ENCODE measurements around the gene PLEKHM1.
"Not testable (repeated sequence)": the region's sequence is repeated elsewhere in the genome, so short reads cannot be mapped to it uniquely, and the experiment has no call there.

PLEKHM1 gene

DNA sequence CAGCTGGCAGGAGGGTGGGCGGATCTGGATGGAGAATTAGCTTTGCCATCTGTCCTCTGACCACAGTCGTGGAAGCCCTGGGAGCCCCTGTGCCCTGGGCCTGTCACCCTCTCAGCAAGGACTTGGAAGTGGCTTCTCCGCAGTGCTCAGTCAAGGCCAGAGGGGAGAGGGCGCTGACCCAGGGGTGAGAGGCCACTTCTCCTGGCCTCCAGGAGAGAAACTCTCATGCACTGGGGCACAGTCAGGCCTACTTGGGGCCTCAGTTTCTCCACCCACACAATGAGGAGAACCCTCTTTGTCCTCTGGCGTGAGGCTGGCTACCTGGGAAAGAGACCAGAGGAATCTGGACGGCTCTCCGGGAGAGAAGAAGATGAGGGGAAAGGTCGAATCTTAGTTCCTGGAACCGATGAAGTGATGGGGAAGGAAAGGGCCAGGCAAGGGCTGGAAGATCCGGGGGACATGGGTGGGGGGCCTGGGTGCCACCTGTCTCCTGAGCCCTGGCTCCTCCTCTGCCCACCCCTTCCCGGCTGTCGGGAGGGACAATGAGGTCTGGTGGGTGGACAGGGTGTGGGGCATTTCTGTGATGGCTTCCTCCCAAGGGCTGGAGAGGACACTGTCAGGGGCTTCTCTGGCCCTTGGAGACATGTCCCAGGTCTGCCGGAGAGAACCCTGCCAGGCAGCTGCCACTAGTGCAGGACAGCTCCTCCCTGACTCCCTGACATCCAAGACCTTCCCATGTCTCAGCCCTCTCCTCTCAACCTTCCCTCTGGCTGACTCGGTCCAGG is 48.8 kb downstream of the PLEKHM1 start:
- no peak for DNase-seq (ENCODE audit: low spot score)

DNA sequence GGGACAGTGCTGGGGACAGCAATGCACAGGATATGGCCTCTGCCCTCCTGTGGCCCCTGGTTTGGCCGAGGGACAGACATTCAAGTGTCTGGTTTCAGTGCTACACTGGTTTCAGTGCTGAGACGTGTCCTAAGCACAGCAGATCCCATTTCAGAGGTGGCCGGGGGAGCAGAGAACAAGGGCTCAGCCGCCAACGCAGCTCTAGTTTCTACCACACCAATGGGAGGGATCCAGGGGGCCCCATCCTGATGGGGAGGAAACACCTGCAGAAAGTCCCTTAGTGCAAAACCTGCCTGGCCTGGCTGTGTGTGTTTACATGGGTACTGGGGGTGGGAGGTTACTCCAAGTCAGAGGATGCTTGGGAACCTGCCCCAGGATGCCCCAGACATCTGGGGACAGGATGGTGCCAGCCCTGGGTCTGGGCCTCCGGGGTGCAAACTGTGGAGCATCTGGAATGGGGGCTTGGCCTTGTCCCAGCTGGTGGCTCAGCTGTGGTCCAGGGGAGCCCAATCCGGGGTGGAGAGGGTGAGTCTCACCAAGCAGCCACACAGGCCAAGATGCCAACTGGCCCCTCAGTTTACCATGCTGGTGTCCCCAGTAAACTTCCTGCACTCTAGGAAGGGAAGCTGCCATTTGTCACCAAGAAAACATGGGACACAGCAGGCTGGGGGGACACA is 49.5 kb downstream of the PLEKHM1 start:
- not testable (repeated sequence) for DNase-seq (ENCODE audit: low spot score)

DNA sequence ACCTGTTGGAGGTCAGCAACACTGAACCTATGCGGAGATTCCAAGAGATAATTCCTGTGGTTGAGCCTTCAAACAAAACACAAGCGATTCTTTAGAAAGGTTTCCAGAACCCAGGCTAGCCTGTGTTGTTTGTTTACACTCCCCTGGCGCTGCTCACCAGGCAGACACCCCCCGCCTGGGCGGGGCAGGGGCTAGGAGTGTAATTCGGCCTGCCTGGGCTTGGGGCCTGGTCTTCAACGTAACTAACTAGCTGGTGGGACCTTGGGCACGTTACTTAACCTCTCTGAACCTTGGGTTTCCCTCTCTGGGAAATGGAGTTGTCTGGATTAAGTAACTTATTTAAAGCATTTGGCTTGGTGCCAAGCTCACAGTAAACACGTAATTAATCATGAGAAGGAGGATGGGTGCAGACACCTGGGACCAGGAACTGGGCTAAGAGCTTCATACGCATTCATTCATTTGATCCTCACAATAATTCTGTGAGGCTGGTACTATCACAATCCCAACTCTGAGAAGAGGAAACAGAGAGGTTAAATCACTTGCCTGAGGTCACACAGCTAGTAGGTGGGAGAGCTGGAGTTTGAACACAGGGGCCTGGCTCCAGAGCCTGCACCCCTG is 50.3 kb downstream of the PLEKHM1 start:
- DNase-seq (ENCODE audit: low spot score) = no peak

DNA sequence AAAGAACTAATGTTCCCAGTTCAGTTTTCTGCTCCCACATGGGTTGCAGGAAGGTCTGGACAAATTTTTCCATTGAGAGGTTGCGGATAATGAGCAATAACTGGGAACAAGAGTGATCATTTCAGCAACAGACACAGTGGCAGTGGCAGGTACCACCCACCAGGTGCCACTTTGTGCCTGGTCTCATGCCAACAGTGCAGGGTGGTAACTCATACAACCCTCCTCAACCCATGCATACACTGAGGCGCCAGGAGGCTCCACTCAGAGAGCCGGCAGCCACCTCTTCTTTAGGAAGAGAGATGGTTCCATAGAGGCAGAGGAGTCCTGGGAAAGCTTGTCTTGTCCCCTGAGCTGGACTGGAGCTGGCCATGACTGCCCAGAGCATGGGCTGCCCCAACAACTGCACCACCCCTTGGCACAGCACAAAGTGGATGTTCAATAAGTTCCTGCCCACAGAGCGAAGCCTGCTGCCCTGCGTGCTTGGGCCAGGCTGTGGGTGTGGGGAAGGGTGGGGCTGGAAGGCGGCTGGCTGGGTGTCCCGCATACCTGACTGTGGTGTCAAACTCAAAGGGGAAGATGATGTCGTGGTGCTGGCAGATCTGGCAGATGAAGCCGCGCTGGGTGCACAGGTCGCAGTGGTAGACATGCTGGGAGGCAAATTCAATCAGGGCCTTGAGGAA is 51.5 kb downstream of the PLEKHM1 start:
- no peak for DNase-seq (ENCODE audit: low spot score)

DNA sequence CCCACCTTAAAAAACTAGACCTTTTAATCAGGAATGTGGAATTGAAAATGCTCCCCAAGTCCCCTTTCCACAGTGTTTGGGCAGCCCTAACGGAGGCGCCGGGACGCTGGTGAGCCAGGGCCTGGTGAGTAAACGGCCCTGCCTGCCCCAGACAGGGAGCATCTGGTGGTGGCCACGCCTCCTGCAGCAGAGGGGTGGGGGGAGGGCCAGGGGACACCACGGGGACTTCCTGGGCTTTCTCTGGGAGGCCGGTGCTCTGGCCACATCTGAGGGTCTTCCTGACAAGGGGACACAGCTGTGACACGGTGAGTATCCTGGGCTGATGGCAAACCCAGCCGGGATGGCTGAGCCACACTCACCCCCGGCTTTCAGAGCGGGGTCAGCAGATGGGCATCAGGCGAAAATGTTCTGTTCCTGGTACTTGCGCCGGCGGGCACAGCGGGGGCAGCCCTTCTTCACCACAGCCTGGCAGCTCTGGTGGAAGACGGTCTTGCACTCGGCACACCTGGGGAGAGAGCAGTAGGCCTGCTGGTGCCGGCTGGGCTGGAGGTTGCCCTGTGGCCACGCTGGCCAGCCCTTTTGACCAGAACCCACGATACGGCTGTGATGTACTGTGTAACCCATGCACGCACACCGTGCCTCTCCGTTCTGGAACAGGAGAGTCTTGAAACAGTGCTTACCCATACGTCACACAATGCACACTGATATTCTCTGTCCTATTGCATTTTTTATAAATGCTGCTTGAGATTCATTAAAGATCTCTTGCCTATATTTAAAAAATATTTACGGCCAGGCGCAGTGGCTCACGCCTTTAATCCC is 52.8 kb downstream of the PLEKHM1 start:
- no peak for DNase-seq (ENCODE audit: low spot score)

DNA sequence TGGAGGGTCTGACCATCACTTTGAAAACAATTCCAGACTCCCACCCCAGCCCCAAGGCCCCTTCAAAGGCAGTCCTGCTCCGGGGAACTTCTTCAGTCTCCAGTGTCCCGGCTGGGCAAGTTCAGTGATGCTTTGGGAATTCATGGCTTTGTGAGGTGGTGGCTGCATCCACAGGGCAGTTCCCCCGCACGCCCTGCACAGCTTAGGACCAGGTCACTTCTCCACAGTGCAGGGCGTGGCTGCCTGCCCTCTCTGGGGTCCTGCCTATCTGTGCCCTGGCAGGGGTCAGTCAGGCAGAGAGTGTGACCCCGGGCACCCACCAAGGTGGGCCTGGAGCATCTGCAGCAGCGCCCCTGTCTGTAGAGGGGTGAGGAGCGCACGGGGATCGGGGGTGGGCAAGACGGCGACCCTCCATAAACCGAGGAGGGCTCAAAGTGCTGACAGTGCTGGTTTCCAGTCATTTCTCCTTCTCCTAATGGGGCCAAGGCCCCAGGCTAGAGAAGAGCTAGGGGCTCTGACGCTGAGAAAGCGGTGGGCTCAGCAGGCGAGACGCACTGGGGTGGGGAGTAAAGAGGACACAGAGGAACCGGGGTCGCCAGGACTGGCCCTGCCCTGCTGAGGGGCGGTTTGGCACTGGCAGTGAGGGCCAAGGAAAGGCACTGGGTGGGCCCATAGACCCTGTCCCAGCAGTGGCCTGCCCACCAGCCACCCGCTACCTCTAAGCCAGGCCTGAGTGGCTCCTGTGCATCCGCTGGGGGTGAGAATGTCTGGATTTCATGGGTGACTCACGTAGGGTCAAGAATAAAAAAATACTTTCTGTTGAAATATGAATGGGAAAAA is 53.7 kb downstream of the PLEKHM1 start:
- DNase-seq (ENCODE audit: low spot score) = no peak

DNA sequence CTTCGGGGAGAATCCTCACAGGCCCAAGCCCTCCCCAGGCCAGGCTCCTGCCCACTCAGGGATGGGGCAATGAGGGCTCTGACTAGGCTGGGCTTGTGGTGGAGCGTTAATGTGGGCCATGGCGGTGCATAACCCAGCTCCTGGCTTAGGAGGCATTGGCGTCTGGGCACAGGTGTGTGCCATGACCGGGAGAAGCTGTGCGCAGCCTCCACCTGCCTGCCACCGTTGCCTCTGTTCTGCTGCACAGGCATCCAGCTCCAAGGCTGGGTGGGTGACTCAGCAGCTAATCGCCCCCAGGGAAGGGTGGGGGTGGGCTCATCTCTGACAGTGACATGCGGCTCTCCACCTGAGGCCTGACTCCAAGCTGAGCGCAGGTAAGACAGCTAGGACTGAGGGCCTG is 54.4 kb downstream of the PLEKHM1 start:
- no peak for DNase-seq (ENCODE audit: low spot score)

DNA sequence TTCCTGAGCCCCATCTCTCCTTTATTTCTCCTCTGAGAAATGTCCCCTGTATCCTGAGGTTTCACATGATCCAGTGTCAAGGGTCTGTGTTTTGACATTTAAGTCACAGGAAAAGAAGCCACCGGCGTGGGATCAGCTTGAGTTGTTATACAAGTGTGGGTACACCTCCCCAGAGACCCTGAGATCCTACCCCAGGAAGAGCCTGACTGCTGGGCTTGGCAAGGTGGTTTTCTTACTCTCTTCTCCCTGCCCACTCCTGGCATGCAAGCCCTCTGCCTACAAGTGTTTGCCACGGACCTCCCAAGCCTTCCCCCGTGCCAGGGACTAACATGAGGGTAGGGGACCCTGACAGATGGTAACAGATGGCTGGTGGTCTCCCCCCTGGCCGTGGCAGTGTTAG is 55.0 kb downstream of the PLEKHM1 start:
- DNase-seq (ENCODE audit: low spot score) = no peak

DNA sequence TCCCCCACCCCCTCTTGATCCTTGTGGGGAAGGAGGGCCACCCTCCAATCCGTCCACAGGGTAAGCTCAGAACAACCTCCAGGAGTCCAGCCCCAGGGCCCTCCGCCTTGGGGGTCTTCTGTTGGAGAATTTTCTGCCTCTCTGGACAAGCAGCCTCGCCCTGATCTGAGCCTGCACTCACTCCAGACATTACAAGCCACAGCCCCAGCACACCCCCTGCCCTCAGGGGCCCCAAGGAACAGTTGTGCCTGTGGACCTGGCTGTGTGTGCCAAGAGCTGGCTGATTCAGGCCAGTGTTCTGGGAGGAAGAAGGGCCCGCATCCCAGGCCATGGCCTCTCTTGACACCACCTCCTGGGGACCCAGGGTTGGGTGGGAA is 57.4 kb downstream of the PLEKHM1 start:
- DNase-seq (ENCODE audit: low spot score) = no peak

DNA sequence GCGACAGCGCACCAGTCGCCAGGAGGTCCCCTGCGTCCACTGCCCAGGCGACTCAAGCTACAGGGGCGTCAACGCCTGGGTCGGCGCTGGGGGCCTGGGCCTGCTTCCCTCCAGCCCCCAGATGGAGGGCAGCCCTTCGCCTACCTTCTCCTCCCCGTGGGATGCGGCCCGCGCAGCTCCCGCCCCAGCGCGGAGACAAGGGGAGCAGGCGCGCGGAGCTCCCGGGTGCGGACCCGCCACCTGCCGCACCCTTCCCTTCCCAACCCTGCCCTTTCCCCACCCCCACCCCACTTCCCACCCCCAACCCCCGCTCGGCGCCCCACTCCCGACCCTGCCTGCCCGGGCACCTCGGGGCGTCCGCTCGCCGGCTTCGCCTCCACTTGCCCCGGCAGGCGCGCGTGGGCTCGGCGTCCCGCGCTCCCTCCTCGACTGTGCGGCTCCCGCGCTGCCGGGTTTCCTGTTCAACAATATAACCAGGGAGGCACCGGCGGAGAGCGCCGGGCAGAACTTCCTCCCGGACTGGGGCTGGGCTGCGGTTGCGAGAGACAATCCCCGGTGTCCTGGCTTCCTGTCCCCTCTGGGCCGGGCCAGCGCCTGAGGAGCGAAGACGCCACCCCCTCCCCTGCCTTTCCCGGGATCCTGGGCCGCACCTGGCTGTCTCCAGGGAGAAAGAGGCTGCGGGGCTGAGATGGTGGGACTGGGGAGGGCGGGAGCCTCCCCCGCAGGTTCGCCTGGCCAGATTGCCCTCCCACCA is 57.9 kb downstream of the PLEKHM1 start, which contains the start of gene ARHGAP27:
Gene ARHGAP27 (minus strand): TSS at position 466 of the 754 bp plus-strand sequence. CDS start 2,591 bp downstream, outside the sequence.
- DNase-seq (ENCODE audit: low spot score) = no peak

DNA sequence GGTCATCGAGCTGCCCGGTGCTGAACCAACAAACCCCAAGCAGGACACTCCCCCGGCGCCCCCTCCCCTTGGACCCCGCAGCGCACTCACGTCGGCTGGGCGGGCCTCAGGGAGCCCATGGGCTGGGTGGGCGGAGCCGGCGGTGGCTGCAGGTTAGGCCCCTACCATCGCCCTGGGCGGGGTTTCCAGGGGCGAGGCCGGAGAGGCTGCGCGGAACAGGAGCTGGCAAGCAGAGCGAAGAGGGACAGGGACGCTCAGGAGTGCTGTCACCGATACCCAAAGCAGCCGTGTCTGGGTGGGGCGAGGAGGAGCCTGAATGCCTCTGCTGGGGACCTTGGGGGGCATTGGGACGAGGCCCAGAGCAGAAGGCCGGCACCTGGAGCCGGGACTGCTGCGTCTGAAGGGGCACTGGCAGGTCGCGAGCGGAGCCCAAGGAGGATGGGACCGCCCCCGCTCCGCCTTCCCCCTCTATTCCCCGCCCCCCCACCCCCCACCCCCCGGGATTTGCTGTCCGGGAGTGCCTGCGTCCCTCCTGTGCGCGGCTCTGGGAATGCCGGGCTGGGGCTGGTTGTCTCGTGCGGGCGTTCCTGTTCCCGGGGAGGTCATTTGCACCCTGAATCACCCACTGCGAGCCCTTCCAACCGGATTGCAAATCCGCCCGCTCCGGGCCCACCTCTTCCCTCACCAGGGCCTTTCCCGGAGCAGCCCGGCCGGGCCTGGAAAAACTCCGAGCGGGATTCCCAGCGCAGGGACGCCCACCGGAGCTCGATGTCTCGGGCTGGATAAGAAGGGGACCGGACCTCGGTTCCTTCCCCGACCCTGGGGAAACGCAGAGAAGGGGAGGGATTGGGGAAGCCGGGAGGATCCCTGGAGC is 58.8 kb downstream of the PLEKHM1 start:
- peak; percentile 66 for DNase-seq (ENCODE audit: low spot score)

DNA sequence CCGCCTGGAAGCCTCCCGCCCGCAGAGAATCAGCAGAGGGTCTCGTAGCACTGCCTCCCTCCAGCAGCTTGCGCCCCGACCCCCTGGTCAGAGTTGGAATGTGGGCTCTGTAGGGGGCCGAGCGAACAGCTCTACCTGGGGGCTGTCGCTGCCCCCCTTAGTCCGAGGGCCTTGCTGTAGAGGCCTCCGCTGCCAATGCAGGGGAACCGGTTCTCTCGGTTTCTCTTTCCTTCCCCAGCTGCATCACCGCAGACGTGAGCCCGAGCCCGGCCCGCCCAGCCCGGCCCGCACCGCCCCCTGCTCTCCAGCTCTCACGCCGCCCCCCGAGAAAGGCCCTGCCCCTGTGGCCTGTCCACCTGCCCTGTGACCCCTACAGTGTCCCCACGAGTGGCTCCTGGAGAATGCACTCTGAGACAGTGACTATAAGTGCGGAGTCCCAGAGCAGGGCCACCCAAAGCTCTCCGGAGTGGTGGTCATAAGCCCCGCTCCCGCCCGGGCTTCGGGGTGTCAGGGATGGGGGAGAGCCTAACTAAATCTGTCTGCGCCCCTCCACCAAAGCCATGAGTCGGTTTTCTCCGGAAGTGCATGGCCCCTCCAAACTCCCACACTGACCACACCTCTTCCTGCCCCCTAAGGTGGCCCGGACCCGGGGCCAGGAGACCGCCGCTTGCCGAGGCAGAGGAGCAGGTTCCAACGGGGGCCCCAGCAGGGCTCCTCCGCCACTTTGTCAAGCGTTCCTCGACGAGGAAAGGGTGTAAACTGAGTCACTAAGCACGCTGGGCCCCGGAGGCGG is 59.6 kb downstream of the PLEKHM1 start:
- DNase-seq (ENCODE audit: low spot score) = no peak

DNA sequence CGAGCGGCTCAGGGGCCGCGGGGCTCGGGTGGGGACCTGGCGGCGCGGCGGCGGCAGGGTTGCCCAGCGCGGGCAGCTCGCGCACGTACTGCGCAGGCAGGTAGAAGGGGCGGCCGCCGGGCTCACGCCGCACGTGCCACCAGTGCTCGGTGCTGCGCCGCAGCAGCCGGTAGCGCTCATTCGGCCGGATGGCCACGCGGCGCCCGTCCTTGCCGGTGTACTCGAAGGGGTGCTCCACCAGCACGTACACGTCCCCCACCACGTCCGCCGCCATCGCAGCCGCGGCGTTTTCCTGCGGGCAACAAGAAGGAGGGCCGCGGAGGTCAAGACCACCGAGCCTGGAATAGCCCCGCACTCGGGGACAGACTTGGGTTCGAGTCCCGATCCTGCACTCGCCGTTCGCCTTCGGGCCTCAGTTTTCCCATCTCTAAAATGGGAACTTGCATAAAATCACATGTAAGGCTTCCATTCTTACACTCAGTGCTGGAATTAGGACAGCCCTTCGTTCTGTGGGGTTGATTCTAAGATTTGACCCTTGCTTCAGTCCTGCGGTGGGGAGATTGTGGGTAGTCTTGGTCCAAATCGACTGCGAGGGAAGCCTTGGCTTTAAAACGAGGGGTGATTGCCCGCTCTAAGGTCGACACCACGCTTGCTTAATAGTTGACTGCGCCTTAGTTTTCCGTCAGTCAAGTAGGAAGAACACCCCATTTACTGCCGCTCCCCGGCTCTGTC is 60.3 kb downstream of the PLEKHM1 start:
- DNase-seq (ENCODE audit: low spot score) = no peak

DNA sequence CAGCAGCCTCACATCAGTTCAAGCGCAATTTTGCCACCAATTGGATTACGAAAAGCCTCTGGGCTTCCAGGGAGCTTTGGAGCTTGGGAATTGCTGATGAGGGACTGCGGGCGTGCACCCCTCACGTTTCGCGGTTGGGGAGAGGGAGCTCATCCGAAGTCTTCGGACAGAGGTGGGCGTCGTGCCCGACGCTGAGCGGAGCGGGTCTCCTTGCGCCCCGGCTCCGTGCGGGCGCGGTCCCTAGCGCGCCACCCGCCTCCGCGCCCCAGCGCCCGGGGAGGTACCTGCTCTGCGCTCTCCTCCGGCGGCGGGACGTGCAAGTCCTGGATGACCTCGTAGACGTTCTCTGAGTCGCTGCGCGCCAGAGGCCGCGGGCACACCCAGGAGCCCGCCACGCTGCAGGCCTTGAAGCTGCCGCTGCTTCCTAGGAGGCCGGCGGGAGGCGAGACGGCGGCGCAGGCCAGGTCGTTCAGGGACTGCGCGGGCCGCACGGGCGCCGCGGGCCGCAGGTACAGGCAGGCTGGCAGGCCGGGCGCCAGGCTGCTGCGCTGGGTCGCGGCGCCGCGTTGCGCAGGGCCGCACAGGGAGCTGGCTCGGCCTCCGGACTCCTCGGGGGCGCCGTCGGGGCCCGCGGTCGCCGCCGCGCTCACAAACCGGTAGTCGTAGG is 61.0 kb downstream of the PLEKHM1 start:
- no peak for DNase-seq (ENCODE audit: low spot score)

DNA sequence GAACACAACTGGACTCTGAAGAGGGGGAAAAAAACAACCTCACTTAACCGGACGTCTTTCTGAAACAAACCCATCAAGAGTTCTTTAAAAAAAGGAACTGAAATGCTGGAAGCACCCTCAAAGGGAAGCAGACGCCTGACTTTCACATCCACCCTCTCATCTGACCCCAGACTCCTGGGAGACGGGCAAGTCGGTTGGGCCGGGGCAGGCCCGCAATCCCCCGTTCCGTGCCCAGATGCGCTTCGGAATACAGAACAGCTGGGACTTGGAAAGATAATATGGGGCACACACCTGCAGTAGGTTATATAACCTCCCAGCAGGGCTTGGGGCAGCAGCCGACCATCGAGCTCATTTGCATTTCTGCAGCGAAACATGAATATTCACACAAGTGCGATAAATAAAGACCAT is 61.6 kb downstream of the PLEKHM1 start:
- peak; percentile 45 for DNase-seq (ENCODE audit: low spot score)

DNA sequence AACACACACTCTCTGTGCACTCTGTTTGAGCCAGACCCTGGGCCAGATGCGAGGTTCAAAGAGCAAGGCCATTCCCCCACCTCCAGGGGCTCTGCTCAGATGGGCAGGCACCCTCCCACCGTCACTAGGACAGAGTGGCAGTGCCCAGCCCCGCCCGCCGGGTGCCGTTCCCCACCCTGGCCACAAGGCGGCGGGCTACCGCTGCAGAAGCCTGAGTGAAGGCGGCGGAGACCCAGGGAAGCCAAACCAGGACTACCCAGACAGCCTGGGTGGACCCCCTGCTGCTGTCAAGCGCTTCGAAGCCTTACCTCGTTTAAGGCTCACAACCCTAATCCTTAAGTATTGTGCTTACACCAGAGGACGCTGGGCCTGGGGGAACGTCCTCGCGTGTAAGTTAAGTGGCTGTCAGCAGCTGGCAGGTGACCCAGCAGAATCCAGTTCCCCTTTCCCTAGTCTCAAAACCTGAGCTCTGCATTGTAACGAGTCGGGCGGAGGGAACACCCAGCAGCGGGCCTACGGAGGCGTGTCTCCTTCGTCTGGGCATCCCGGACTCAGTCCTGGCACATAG is 62.4 kb downstream of the PLEKHM1 start:
- peak; percentile 78 for DNase-seq (ENCODE audit: low spot score)
